HUES64 (cell line): ENCODE data around the gene WFIKKN1.

Source experiments
- H3K27ac ChIP-seq: 2 replicates; pipeline ENCODE4 v1.7.0; 2013; ENCODE audit warnings: low read depth, low read length, inconsistent platforms
- H3K27me3 ChIP-seq: 2 replicates; pipeline ENCODE4 v1.6.1; 2013; ENCODE audit warnings: mild to moderate bottlenecking, low read length; ENCODE audit not compliant: insufficient read depth
- H3K36me3 ChIP-seq: 2 replicates; pipeline ENCODE4 v1.6.1; 2013; ENCODE audit warnings: mild to moderate bottlenecking, low read length; ENCODE audit not compliant: insufficient read depth
- H3K4me1 ChIP-seq: 2 replicates; pipeline ENCODE4 v1.6.1; 2013; ENCODE audit warnings: mild to moderate bottlenecking, low read length, moderate library complexity; ENCODE audit not compliant: insufficient read depth
- H3K4me3 ChIP-seq: 2 replicates; pipeline ENCODE4 v1.5.1; 2013; ENCODE audit warnings: mild to moderate bottlenecking, low read length, moderate library complexity
- H3K9ac ChIP-seq: 2 replicates; pipeline ENCODE4 v1.6.1; 2013; ENCODE audit warnings: mild to moderate bottlenecking, low read depth, low read length
- H3K9me3 ChIP-seq: 2 replicates; pipeline ENCODE4 v1.6.1; 2013; ENCODE audit warnings: low read depth, low read length; ENCODE audit not compliant: insufficient read depth
- WGBS: fragments of 150-250, 120-280 bp; methylation state at CpG from one replicate; pipeline ENCODE4 v1.1.7; 2013; ENCODE audit warnings: missing lambda C conversion rate; 5-methylcytosine and 5-hydroxymethylcytosine counted together

The WFIKKN1 gene

DNA sequence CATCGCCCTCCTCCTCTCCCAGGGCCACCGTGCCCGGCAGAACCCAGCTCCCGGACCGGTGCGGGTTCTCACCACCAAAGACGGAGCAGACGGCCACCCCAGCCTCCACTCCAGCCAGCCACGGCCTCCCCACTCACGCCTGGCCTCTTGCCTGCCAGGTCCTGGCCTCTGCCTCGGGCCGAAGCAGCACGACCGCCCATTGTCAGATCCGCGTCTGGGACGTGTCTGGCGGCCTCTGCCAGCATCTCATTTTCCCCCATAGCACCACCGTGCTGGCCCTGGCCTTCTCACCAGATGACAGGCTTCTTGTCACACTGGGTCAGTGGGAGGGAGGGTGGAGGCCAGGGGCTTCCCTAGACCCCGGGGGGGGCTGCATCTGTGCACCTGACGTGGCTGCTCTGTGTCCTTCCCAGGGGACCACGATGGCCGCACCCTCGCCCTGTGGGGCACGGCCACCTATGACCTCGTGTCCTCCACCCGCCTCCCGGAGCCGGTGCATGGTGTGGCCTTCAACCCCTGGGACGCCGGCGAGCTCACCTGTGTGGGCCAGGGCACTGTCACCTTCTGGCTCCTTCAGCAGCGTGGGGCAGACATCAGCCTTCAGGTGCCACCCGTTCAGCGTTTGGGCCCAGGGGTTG, 30.5 kb downstream of the WFIKKN1 start:
- Histone ChIP-seq H3K9ac (peak overlapping the region; percentile 38; the same call in 1 of the 2 replicates), H3K36me3 (peaks cover 3% of the 10 kb centered on the region), H3K4me1 (0 out of 2 replicates have a peak, but pooled peaks cover 3% of the 10 kb centered on the region), H3K4me3 (no peak overlapping the region), H3K9me3 (no peaks in the 10 kb centered on the region), H3K27me3 (no peaks in the 10 kb centered on the region), H3K27ac (no peak overlapping the region)
- WGBS, result 81% methylated on average over 35 of the region's 35 CpGs

DNA sequence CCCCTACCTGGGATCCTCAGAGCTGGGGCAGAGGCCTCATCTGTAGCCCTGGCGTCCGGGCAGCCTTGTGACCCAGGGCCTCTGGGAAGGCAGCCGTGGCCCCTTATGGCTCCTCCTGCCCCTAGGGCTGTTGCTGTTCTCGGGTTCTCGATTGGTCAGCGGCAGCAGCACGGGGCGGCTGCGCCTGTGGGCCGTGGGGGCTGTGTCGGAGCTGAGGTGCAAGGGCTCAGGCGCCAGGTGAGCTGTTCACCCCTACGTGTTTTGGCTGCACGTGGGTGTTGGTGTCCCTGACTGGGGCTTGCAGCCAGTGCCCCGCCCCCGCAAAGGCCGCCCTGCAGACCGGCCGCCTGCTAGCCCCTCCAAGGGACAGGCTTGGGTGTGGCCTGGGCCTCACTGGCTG, 31.3 kb downstream of the WFIKKN1 start:
- Histone ChIP-seq H3K9ac (no peak overlapping the region), H3K4me3 (no peak overlapping the region), H3K36me3 (peaks cover 3% of the 10 kb centered on the region), H3K9me3 (no peaks in the 10 kb centered on the region), H3K27me3 (no peaks in the 10 kb centered on the region), H3K27ac (no peak overlapping the region), H3K4me1 (0 out of 2 replicates have a peak, but pooled peaks cover 3% of the 10 kb centered on the region)
- 94% methylated on average over 19 of the region's 19 CpGs for WGBS

DNA sequence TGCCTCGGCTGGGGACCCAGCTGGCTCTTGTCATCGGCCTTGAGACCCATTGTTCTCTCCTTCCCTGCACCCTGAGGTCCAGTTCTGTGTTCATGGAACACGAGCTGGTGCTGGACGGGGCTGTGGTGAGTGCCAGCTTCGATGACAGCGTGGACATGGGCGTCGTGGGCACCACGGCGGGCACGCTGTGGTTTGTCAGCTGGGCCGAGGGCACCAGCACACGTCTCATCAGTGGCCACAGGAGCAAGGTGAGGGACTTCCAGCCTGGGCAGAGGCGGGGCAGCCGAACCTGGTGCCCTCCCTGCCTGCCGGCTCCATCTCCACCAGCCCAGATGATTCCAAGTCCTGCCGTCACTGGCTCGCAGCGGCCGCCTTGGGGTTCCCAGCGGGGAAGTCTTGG, 31.8 kb downstream of the WFIKKN1 start:
- no peaks in the 10 kb centered on the region for H3K9me3 ChIP-seq
- no peak overlapping the region for H3K9ac ChIP-seq
- peaks cover 3% of the 10 kb centered on the region for H3K36me3 ChIP-seq
- H3K27me3 ChIP-seq, result no peaks in the 10 kb centered on the region
- 0 out of 2 replicates have a peak, but pooled peaks cover 3% of the 10 kb centered on the region for H3K4me1 ChIP-seq
- H3K27ac ChIP-seq, result no peak overlapping the region
- H3K4me3 ChIP-seq, result no peak overlapping the region
- 94% methylated on average over 21 of the region's 21 CpGs for WGBS

DNA sequence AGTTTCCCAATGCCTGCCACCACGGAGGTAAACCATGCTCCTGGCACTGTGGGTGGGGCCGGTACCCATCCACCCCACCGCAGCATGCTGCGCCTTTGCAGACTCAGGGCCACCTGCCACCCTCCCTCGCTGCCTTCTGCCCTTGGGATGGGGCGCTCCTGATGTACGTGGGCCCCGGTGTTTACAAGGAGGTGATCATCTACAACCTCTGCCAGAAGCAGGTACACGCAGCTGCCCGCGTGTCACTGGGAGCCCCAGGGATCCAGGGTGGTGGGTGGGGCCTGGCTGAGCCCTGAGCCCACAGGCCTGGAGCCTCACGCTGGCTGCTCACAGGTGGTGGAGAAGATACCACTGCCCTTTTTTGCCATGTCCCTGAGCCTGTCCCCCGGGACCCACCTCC, 35.8 kb downstream of the WFIKKN1 start:
- H3K9ac ChIP-seq, result no peak overlapping the region
- H3K27me3 ChIP-seq, result no peaks in the 10 kb centered on the region
- no peaks in the 10 kb centered on the region for H3K9me3 ChIP-seq
- no peak overlapping the region for H3K4me3 ChIP-seq
- H3K36me3 ChIP-seq, result peaks cover 24% of the 10 kb centered on the region
- H3K4me1 ChIP-seq, result no peaks in the 10 kb centered on the region
- no peak overlapping the region for H3K27ac ChIP-seq
- 92% methylated on average over 13 of the region's 13 CpGs for WGBS

DNA sequence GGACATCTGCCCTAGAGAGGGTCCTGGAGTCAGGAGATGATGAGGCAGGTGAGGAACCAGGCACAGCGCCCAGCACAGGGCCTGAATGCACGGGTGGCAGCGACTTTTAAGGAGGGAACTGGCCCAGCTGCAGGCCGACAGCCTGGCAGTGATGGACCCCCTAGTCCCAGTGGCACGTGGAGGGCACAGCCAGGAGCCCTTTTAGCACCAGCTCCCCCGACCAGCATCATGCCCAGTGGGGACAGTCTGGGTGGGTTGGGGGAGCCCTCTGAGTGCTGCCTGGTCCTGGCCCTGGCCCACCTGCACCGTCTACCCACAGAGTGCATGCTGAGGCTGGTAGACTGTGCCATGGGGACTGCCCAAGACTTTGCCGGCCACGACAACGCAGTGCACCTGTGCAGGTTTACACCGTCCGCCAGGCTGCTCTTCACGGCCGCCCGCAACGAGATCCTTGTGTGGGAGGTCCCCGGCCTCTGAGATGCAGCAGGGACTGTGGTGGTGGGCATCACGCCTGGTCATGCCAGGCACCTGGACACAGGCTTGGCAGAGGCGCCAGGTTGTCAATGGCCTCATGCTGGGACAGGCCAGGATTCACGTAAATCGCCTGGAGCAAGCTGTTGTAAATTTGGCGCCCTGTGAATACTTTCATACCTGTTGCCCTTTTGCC, 36.5 kb downstream of the WFIKKN1 start:
- Histone ChIP-seq H3K4me3 (no peak overlapping the region; the same call in 1 of the 2 replicates), H3K4me1 (no peaks in the 10 kb centered on the region), H3K9ac (no peak overlapping the region), H3K27ac (no peak overlapping the region), H3K27me3 (no peaks in the 10 kb centered on the region), H3K36me3 (peaks cover 30% of the 10 kb centered on the region), H3K9me3 (no peaks in the 10 kb centered on the region)
- WGBS, result 90% methylated on average over 22 of the region's 22 CpGs

DNA sequence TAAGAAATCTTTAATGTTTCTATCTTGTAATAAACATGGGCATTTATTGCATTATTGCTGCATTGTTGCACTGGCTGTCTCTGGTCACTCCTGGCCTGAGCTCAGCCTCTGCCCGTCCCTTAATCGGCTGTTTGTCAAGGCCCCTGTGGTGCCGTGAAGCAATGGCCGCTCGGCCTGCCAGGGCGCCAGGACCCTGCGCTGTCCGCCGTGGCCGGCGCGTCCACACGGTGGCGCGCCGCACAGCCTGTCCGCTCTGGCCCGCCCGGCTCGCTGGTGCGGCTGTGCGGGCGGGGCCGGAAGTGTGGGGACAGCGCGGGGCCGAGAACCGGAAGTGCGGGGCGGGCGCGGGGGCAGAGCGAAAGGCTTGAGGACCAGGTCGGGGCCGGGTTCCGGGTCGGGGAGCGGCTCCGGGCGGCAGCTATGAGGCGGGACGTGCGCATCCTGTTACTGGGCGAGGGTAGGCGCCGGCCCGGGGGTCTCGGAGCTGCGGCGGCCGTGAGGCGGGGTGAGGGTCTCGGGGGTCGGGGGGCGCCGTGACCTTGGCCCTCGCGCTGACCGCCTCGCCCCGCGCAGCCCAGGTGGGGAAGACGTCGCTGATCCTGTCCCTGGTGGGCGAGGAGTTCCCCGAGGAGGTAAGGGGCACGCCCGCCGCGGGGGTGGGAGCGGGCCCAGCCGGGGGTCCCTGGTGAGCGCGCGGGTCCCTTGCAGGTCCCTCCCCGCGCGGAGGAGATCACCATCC, 37.2 kb downstream of the WFIKKN1 start, which contains the start of gene RHOT2:
Gene RHOT2, plus strand, starts transcription at position 353 of the 739 bp plus-strand sequence. Its CDS starts 68 bp downstream, at position 421.
- Histone ChIP-seq H3K27me3 (no peaks in the 10 kb centered on the region), H3K9ac (peak within 1 kb of the TSS; percentile 86), H3K4me3 (peak within 1 kb of the TSS; percentile 90), H3K36me3 (peaks cover 37% of the 10 kb centered on the region), H3K27ac (peak within 1 kb of the TSS; percentile 41; the same call in 1 of the 2 replicates), H3K9me3 (no peaks in the 10 kb centered on the region), H3K4me1 (no peaks in the 10 kb centered on the region)
- 2% methylated on average over 78 of the region's 78 CpGs for WGBS

DNA sequence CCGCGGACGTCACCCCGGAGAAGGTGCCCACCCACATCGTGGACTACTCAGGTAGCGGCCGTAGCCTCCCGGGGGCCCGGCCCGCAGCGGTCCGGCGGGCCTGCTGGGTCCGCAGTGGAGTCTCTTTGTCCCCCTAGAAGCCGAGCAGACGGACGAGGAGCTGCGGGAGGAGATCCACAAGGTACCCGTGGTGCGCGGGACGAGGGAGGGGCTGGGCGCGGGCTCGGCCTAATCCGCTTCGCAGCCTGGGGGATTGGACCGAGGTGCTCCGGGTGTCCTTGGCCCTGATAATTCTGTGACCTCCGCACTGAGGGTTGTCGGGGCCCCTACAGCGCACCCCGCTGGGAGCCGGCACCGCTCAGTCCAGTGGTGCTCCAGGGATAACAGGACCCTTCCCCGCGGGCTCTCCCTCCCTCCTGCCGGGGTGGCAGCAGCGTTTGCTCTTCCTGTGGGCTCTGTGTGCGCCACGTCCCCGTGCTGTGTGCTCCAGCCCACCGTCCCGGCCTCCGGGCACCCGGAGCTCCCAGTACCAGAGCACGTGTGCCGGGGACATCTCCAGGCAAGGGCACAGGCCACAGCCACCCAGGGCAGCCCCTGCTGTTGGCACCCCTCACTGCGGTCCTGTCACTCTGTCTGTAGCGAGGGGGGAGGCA, 37.9 kb downstream of the WFIKKN1 start:
- Histone ChIP-seq H3K36me3 (peaks cover 44% of the 10 kb centered on the region), H3K4me1 (no peaks in the 10 kb centered on the region), H3K9ac (peak overlapping the region; percentile 86), H3K9me3 (no peaks in the 10 kb centered on the region), H3K27ac (peak overlapping the region; percentile 41; the same call in 1 of the 2 replicates), H3K27me3 (no peaks in the 10 kb centered on the region), H3K4me3 (peak overlapping the region; percentile 90)
- WGBS, result 14% methylated on average over 50 of the region's 50 CpGs

DNA sequence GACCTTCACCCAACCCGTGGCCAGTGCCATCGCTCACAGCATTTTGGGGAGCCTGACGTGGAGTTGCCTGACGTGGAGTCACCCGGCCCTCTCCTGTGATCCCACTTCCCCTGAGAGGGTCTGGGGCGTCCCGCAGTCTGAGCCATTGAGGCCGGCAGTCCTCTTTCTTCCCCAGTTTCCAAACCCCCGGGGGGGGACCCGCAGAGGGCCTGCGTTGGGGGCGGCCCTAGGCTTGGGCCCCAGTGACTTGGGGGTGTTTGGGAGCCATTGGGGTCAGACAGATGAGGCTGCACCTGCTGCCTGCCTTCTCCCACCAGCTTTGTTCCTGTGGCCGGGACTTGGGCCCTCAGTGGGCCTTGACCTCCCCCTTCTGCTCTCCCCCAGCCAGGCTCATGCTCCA, 38.9 kb downstream of the WFIKKN1 start:
- peaks cover 50% of the 10 kb centered on the region for H3K36me3 ChIP-seq

DNA sequence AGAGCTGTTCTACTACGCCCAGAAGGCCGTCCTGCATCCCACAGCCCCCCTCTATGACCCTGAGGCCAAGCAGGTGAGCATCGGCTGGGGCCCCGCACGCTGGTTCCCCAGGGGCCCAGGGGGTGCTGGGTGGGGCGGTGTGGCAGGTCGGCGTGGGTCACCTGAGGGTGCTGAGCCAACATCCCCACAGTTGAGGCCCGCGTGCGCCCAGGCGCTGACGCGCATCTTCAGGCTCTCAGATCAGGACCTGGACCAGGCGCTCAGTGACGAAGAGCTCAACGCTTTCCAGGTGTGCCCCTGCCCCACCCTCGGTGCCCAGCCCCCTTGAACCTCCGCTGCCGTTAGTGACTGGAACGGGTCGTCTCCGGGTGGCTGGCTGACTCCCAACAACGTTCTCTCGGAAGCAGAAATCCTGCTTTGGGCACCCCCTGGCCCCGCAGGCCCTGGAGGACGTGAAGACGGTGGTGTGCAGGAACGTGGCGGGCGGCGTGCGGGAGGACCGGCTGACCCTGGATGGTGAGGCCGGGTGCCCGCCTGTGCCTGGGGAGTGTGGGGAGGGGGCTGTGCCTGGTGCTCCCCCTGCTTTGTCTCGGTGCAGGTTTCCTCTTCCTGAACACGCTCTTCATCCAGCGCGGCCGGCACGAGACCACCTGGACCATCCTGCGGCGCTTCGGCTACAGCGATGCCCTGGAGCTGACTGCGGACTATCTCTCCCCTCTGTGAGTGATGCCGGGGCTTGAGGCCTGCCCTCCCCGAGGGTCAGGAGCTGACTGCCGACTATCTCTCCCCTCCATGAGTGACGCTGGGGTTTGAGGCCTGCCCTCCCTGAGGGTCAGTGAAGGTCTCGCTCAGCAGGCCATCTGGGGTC, 39.9 kb downstream of the WFIKKN1 start:
- 96% methylated on average over 52 of the region's 52 CpGs for WGBS
- no peak overlapping the region for H3K9ac ChIP-seq
- no peaks in the 10 kb centered on the region for H3K9me3 ChIP-seq
- H3K27ac ChIP-seq, result no peak overlapping the region
- peaks cover 50% of the 10 kb centered on the region for H3K36me3 ChIP-seq
- peaks cover 6% of the 10 kb centered on the region; the same call in 1 of the 2 replicates for H3K4me1 ChIP-seq
- peaks cover 5% of the 10 kb centered on the region; the same call in 1 of the 2 replicates for H3K27me3 ChIP-seq
- H3K4me3 ChIP-seq, result no peak overlapping the region

More for the DNA sequence above, 38.9 kb downstream of the WFIKKN1 start:
- H3K27me3 ChIP-seq, result no peaks in the 10 kb centered on the region
- H3K4me1 ChIP-seq, result peaks cover 3% of the 10 kb centered on the region; the same call in 1 of the 2 replicates
- no peak overlapping the region for H3K27ac ChIP-seq
- H3K9me3 ChIP-seq, result no peaks in the 10 kb centered on the region
- no peak overlapping the region for H3K4me3 ChIP-seq
- 96% methylated on average over 13 of the region's 13 CpGs for WGBS
- no peak overlapping the region for H3K9ac ChIP-seq
